Sigmoid colon (tissue), 4 donors: ENCODE measurements around the gene PTPRD.

Experiments
- EP300 ChIP-seq, 4 donors: sonication (generic); formaldehyde crosslinking; IDR thresholded peaks; one replicate each; pipeline ENCODE4 v1.6.1; 2017; ENCODE audit warnings: antibody characterized with exemption in 4 of 4
- POLR2A ChIP-seq, 2 donors: fragments of 450-650 bp; IDR thresholded peaks; one replicate each; pipeline ENCODE4 v1.6.1; 2016; ENCODE audit warnings: antibody characterized with exemption in 2 of 2, mild to moderate bottlenecking in 2 of 2, moderate library complexity in 2 of 2
- POLR2AphosphoS5 ChIP-seq, 4 donors: sonication (generic); formaldehyde crosslinking; IDR thresholded peaks; one replicate each; pipeline ENCODE4 v1.6.1; 2017; ENCODE audit warnings: antibody characterized with exemption in 4 of 4
- TF ChIP-seq, protein P1 (sequence below), 4 experiments: fragments of 450-650 bp in 3 of 4; fragments of 200-600 bp in 1 of 4; IDR thresholded peaks; one replicate each; pipeline ENCODE4 v1.5.1; 2016 to 2019; ENCODE audit warnings: antibody characterized with exemption in 4 of 4, mild to moderate bottlenecking in 3 of 4, moderate library complexity in 2 of 4

GRCh38 chr9:8668231-8668630 is 1944.6 kb downstream of the PTPRD start:
- TF ChIP-seq, protein P1, sequence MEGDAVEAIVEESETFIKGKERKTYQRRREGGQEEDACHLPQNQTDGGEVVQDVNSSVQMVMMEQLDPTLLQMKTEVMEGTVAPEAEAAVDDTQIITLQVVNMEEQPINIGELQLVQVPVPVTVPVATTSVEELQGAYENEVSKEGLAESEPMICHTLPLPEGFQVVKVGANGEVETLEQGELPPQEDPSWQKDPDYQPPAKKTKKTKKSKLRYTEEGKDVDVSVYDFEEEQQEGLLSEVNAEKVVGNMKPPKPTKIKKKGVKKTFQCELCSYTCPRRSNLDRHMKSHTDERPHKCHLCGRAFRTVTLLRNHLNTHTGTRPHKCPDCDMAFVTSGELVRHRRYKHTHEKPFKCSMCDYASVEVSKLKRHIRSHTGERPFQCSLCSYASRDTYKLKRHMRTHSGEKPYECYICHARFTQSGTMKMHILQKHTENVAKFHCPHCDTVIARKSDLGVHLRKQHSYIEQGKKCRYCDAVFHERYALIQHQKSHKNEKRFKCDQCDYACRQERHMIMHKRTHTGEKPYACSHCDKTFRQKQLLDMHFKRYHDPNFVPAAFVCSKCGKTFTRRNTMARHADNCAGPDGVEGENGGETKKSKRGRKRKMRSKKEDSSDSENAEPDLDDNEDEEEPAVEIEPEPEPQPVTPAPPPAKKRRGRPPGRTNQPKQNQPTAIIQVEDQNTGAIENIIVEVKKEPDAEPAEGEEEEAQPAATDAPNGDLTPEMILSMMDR (IDR thresholded peaks at IDR 0.05): no peak
- TF ChIP-seq EP300 (IDR thresholded peaks at IDR 0.05) (no peak), POLR2A (IDR thresholded peaks at IDR 0.05) (no peak), POLR2AphosphoS5 (IDR thresholded peaks at IDR 0.05) (no peak)
